GM19099 (cell line): ENCODE measurements around the gene CD3D.

Experiments used
- POLR2A ChIP-seq: IDR thresholded peaks from 3 replicates; pipeline ENCODE4 v1.6.1; 2011; ENCODE audit warnings: low read depth; ENCODE audit not compliant: insufficient read length; ENCODE audit errors: extremely low read depth

CD3D gene

GRCh38 chr11:118290923-118291322 lies 51.6 kb downstream of the CD3D start:
- TF ChIP-seq POLR2A: no peak

- TF ChIP-seq POLR2A: no peak
Observed at GRCh38 chr11:118289401-118289800, 53.1 kb downstream of the CD3D start.
